RWPE2 (cell line): ENCODE measurements around the gene CMA1.

Experiments used
- ATAC-seq: fragments of 200-7000 bp; cut with Tn5 transposase; 3 replicates; pipeline ENCODE4 v1.9.1; 2021; ENCODE audit warnings: low read depth
- DNase-seq: peaks from one replicate; pipeline ENCODE4 v3.0.0-alpha.2; 2020; ENCODE audit warnings: low spot score
- H3K27ac ChIP-seq: fragments of 450-650 bp; 2 replicates; pipeline ENCODE4 v1.5.1; 2017; ENCODE audit warnings: mild to moderate bottlenecking; ENCODE audit not compliant: poor library complexity, severe bottlenecking
- H3K27me3 ChIP-seq: fragments of 250-450 bp; sonication (Bioruptor Pico); 2 replicates; pipeline ENCODE4 v1.5.1; 2021; ENCODE audit warnings: mild to moderate bottlenecking, moderate library complexity; ENCODE audit not compliant: insufficient read depth, poor library complexity, severe bottlenecking
- H3K36me3 ChIP-seq: fragments of 250-450 bp; sonication (Bioruptor Pico); 2 replicates; pipeline ENCODE4 v1.5.1; 2020; ENCODE audit warnings: low read depth, mild to moderate bottlenecking, moderate library complexity
- H3K4me1 ChIP-seq: fragments of 250-450 bp; sonication (Bioruptor Pico); 2 replicates; pipeline ENCODE4 v1.5.1; 2021; ENCODE audit warnings: mild to moderate bottlenecking, moderate library complexity; ENCODE audit not compliant: insufficient read depth, poor library complexity, severe bottlenecking
- H3K4me3 ChIP-seq: fragments of 250-450 bp; sonication (Bioruptor Pico); 2 replicates; pipeline ENCODE4 v1.5.1; 2021; ENCODE audit warnings: mild to moderate bottlenecking, moderate library complexity; ENCODE audit not compliant: severe bottlenecking
- H3K9me3 ChIP-seq: fragments of 250-450 bp; sonication (Bioruptor Pico); 2 replicates; pipeline ENCODE4 v1.5.1; 2021; ENCODE audit warnings: mild to moderate bottlenecking, moderate library complexity; ENCODE audit not compliant: severe bottlenecking
- TF ChIP-seq, protein P1 (sequence below): fragments of 450-650 bp; IDR thresholded peaks from one replicate; pipeline ENCODE4 v1.5.1; 2017; ENCODE audit warnings: mild to moderate bottlenecking, moderate library complexity; ENCODE audit not compliant: poor library complexity, severe bottlenecking

The CMA1 gene

DNA sequence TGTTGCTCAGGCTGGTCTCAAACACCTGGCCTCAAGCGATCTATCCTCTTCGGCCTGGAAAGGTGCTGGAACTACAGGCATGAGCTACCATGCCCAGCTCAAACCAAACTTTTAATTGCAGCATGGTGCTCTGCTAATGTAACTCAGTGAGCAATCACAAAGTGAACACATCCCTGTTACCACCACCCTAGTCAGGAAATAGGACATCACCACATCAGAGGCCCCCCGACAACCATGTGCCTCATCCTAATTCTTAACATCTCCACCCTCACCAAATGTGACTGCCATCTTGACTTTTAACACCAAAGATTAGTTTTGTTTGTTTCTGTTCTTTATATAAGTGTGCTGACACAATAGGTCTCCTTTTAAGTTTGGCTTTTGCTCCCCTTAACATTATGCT is 42.7 kb downstream of the CMA1 start:
- Histone ChIP-seq H3K4me3 (no peak overlapping the region), H3K27ac (no peak overlapping the region), H3K27me3 (no peaks in the 10 kb centered on the region), H3K36me3 (no peaks in the 10 kb centered on the region), H3K4me1 (no peaks in the 10 kb centered on the region), H3K9me3 (no peaks in the 10 kb centered on the region)
- DNase-seq (no peak), ATAC-seq (no peak)
- TF ChIP-seq, protein P1, sequence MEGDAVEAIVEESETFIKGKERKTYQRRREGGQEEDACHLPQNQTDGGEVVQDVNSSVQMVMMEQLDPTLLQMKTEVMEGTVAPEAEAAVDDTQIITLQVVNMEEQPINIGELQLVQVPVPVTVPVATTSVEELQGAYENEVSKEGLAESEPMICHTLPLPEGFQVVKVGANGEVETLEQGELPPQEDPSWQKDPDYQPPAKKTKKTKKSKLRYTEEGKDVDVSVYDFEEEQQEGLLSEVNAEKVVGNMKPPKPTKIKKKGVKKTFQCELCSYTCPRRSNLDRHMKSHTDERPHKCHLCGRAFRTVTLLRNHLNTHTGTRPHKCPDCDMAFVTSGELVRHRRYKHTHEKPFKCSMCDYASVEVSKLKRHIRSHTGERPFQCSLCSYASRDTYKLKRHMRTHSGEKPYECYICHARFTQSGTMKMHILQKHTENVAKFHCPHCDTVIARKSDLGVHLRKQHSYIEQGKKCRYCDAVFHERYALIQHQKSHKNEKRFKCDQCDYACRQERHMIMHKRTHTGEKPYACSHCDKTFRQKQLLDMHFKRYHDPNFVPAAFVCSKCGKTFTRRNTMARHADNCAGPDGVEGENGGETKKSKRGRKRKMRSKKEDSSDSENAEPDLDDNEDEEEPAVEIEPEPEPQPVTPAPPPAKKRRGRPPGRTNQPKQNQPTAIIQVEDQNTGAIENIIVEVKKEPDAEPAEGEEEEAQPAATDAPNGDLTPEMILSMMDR: no peak

DNA sequence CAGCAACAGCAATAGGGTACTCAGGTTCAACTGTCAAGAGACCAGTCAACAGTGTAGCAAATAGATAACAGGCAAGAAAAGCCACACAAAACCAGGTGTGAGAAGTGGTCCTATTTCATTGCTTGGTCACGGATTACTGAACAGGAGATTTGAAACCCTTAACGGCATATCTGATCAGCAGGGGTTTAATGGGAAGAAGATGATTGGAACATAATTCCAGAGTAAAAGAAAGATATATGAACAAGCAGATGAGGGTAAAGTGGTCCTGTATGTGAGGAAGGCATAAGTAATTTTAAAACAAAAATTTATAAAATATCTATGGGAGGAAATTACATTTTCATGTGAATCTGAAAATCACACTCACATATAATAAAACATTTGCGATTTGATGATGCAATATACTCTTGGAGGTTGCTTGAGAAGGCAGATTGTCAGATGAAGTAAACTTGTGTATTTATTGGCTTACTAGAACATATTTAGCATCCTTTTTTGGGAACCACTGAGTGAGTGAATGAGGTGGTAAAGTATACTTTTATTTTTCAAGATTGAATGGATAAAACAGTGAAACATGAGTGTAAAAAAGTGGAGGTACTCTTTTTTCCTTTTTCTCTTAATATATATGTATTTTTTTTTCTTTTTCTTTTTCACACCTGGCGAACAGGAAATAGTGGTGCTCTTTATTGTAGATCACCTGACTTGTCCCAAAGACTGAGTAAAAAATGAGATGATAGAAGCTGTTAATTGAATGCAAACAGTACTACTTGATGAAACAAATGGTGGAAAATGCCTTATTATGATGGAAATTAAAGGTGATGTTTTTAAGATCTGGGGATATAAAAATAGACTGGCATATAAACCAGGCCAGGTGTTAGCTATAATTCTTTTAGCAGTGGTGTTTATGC is 43.9 kb downstream of the CMA1 start:
- TF ChIP-seq, protein P1: no peak
- Histone ChIP-seq H3K4me1 (no peaks in the 10 kb centered on the region), H3K9me3 (no peaks in the 10 kb centered on the region), H3K36me3 (no peaks in the 10 kb centered on the region), H3K27me3 (no peaks in the 10 kb centered on the region), H3K27ac (no peak overlapping the region), H3K4me3 (no peak overlapping the region)
- DNase-seq (no peak), ATAC-seq (no peak)

DNA sequence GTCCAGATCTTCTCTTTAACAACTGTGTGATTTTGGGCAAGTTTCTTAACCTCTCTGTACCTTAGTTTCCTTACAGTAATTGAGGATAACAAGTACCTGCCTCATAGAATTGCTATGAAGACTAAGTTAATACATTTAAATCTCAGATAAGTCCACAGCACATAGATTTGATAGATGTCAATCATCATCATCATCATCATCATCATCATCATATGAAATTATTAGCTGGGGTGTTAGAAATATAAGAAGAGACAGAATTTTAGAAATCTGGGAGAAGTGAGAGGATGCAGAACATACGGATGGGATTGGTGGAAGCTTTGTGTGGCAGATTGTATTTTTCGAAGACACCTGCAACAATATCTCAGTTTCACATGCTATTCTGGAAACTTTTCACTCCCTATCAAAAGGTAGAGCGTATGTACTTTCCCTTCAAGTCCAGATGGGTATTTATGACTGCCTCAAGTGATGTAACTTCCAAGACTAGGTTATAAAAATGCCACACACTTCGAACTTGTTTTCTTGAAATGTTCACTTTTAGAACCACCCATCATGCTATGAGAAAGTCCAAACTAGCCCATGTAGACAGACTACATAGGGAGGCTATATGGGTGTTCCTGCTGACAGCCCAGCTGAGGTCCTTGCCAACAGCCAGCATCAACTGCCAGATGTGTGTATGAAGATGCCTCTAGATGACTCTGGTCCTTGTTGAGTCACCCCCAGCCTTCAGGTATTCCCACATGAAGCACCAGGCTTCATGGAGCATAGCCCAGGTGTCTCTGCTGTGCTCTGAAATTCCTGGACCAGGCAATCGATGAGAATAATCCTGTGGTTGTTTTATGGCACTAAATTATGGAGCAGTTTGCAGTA is 44.8 kb downstream of the CMA1 start:
- H3K27ac ChIP-seq: no peak overlapping the region
- ATAC-seq (no peak), DNase-seq (no peak)
- H3K27me3 ChIP-seq: no peaks in the 10 kb centered on the region
- H3K9me3 ChIP-seq: no peaks in the 10 kb centered on the region
- H3K36me3 ChIP-seq: no peaks in the 10 kb centered on the region
- no peaks in the 10 kb centered on the region for H3K4me1 ChIP-seq
- TF ChIP-seq, protein P1: no peak
- H3K4me3 ChIP-seq: no peak overlapping the region

DNA sequence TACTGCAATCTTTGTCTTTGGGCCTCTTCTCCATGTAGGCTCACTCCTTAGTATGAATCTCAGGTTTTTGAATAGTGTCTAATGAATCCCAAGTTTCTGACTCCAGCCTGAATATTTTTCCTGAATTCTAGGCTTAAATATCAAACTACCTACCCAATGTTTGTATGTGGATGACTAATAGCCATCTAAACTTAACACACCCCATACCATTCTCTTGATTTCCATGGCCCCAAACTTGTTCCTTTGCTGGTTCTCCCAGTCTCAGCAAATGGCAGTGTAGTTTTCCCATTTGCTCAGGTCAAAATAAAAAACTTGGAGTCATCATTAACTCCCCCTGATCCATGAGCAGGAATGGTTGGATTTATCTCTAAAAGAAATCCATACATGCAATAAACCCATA is 46.7 kb downstream of the CMA1 start:
- Histone ChIP-seq H3K27ac (no peak overlapping the region), H3K36me3 (no peaks in the 10 kb centered on the region), H3K27me3 (no peaks in the 10 kb centered on the region), H3K4me3 (no peak overlapping the region), H3K9me3 (no peaks in the 10 kb centered on the region), H3K4me1 (no peaks in the 10 kb centered on the region)
- DNase-seq: no peak
- TF ChIP-seq, protein P1: no peak
- peak; percentile 66 for ATAC-seq
